IMR-90 (cell line): ENCODE data around the gene CD300H. TPM values are rescaled to one million over a fixed set of nuclear protein-coding genes. Genes with fewer than 3 reads are reported as not detected.

Experiments used
- ATAC-seq: fragments of 200-7000 bp; cut with Tn5 transposase; 2 replicates; pipeline ENCODE4 v1.9.1; 2020; ENCODE audit warnings: low read depth, mild to moderate bottlenecking, moderate library complexity
- BruUV-seq: library from RNA; stranded (reverse); fragments of 400-500 nt; replicated peaks from 2 replicates; lab custom pipeline; 2021; lab: Mats Ljungman, UMichigan
- CTCF ChIA-PET: fragments of 300-600 bp; formaldehyde crosslinking; extraction: SDS; loops from one replicate; lab custom pipeline; 2021; ENCODE audit warnings: antibody characterized with exemption; lab: Yijun Ruan, JAX
- POLR2A ChIA-PET: fragments of 300-600 bp; sonication (Branson Sonifier 250); formaldehyde crosslinking; loops from one replicate; lab custom pipeline; 2022; ENCODE audit warnings: antibody characterized with exemption; ENCODE audit not compliant: unreplicated experiment; lab: Charles Lee
- DNase-seq: peaks from one replicate; pipeline ENCODE4 v3.0.0; 2013
- H2AFZ ChIP-seq: replicated peaks from 2 replicates; pipeline ENCODE3; 2013; ENCODE audit warnings: low read length, mild to moderate bottlenecking; ENCODE audit not compliant: poor library complexity
- H2AK5ac ChIP-seq: 2 replicates; pipeline ENCODE4 v1.6.1; 2013; ENCODE audit warnings: low read depth, low read length, inconsistent platforms
- H2AK9ac ChIP-seq: replicated peaks from 2 replicates; pipeline ENCODE3; 2013; ENCODE audit warnings: mild to moderate bottlenecking, low read depth, low read length, moderate library complexity; ENCODE audit not compliant: poor library complexity
- H2BK120ac ChIP-seq: 2 replicates; pipeline ENCODE4 v1.6.1; 2013; ENCODE audit warnings: low read depth, low read length, inconsistent platforms
- H2BK15ac ChIP-seq: 3 replicates; pipeline ENCODE4 v1.6.1; 2013; ENCODE audit warnings: low read depth, low read length, inconsistent platforms
- H2BK20ac ChIP-seq: 2 replicates; pipeline ENCODE4 v1.6.1; 2013; ENCODE audit warnings: low read depth, mild to moderate bottlenecking, inconsistent platforms, low read length, moderate library complexity
- H2BK5ac ChIP-seq: 2 replicates; pipeline ENCODE4 v1.6.1; 2013; ENCODE audit warnings: mild to moderate bottlenecking, low read depth, low read length, inconsistent platforms; ENCODE audit not compliant: poor library complexity, severe bottlenecking
- H3K14ac ChIP-seq: replicated peaks from 2 replicates; pipeline ENCODE4 v1.6.1; 2013; ENCODE audit warnings: low read depth, low read length, inconsistent platforms
- H3K18ac ChIP-seq: 2 replicates; pipeline ENCODE4 v1.6.1; 2013; ENCODE audit warnings: low read depth, low read length, control low read depth
- H3K23ac ChIP-seq: 2 replicates; pipeline ENCODE4 v1.6.1; 2013; ENCODE audit warnings: low read depth, low read length, inconsistent platforms
- H3K27ac ChIP-seq: 2 replicates; pipeline ENCODE4 v1.5.1; 2013; ENCODE audit warnings: mild to moderate bottlenecking, control low read depth, low read length; ENCODE audit not compliant: insufficient read depth
- H3K27me3 ChIP-seq: 2 replicates; pipeline ENCODE4 v1.6.1; 2013; ENCODE audit warnings: low read length; ENCODE audit not compliant: control insufficient read depth, insufficient read depth
- H3K36me3 ChIP-seq: 2 replicates; pipeline ENCODE4 v1.6.1; 2013; ENCODE audit warnings: low read length, mixed read lengths; ENCODE audit not compliant: control insufficient read depth, insufficient read depth
- H3K4ac ChIP-seq: 2 replicates; pipeline ENCODE4 v1.6.1; 2013; ENCODE audit warnings: low read depth, low read length, inconsistent platforms
- H3K4me1 ChIP-seq: 2 replicates; pipeline ENCODE4 v1.6.1; 2013; ENCODE audit warnings: low read length, mixed read lengths; ENCODE audit not compliant: control insufficient read depth, insufficient read depth
- H3K4me2 ChIP-seq: 2 replicates; pipeline ENCODE4 v1.6.1; 2013; ENCODE audit warnings: low read depth, mild to moderate bottlenecking, control low read depth, low read length, moderate library complexity
- H3K4me3 ChIP-seq: 2 replicates; pipeline ENCODE4 v1.5.1; 2013; ENCODE audit warnings: low read depth, mild to moderate bottlenecking, control low read depth, low read length, moderate library complexity; ENCODE audit not compliant: insufficient read depth
- H3K56ac ChIP-seq: 2 replicates; pipeline ENCODE4 v1.6.1; 2013; ENCODE audit warnings: low read length, inconsistent platforms; ENCODE audit not compliant: insufficient read depth; ENCODE audit errors: extremely low read depth
- H3K79me1 ChIP-seq, 2 experiments: 2 replicates each; pipeline ENCODE4 v1.6.1; 2013; ENCODE audit warnings: low read length in 2 of 2, inconsistent platforms in 1 of 2, low read depth in 1 of 2
- H3K9ac ChIP-seq: 2 replicates; pipeline ENCODE4 v1.6.1; 2013; ENCODE audit warnings: low read depth, low read length, control low read depth
- H3K9me1 ChIP-seq: 2 replicates; pipeline ENCODE4 v1.6.1; 2013; ENCODE audit warnings: low read length, inconsistent platforms; ENCODE audit not compliant: insufficient read depth
- H3K9me3 ChIP-seq: 2 replicates; pipeline ENCODE4 v1.6.1; 2013; ENCODE audit warnings: low read length; ENCODE audit not compliant: control insufficient read depth, insufficient read depth
- H4K20me1 ChIP-seq: 2 replicates; pipeline ENCODE4 v1.6.1; 2013; ENCODE audit warnings: low read length, inconsistent platforms; ENCODE audit not compliant: insufficient read depth
- H4K5ac ChIP-seq: 2 replicates; pipeline ENCODE4 v1.6.1; 2013; ENCODE audit warnings: mild to moderate bottlenecking, low read depth, low read length, control low read depth
- H4K8ac ChIP-seq, 2 experiments: 2 replicates each; pipeline ENCODE4 v1.6.1; 2013; ENCODE audit warnings: low read depth in 2 of 2, low read length in 2 of 2, control low read depth in 1 of 2, inconsistent platforms in 1 of 2
- H4K91ac ChIP-seq: 2 replicates; pipeline ENCODE4 v1.6.1; 2013; ENCODE audit warnings: low read depth, low read length, inconsistent platforms; ENCODE audit not compliant: insufficient read depth
- BHLHE40 ChIP-seq: fragments of 150-350 bp; IDR thresholded peaks from 2 replicates; pipeline ENCODE4 v1.6.1; 2016; ENCODE audit warnings: mild to moderate bottlenecking, low read depth, low read length
- CEBPB ChIP-seq: IDR thresholded peaks from 2 replicates; pipeline ENCODE4 v1.6.1; 2012; ENCODE audit warnings: low read depth, low read length, improper control_type of control experiment
- CHD1 ChIP-seq: IDR thresholded peaks from 2 replicates; pipeline ENCODE4 v1.6.1; 2012; ENCODE audit warnings: low read depth, low read length, improper control_type of control experiment
- FOS ChIP-seq: fragments of 150-350 bp; IDR thresholded peaks from 2 replicates; pipeline ENCODE4 v1.6.1; 2016; ENCODE audit warnings: low read depth, low read length
- MAFK ChIP-seq: IDR thresholded peaks from 2 replicates; pipeline ENCODE4 v1.6.1; 2012; ENCODE audit warnings: low read depth, low read length, improper control_type of control experiment
- MAZ ChIP-seq: IDR thresholded peaks from 2 replicates; pipeline ENCODE4 v1.6.1; 2012; ENCODE audit warnings: low read depth, mild to moderate bottlenecking, low read length, improper control_type of control experiment, moderate library complexity, borderline replicate concordance
- NFE2L2 ChIP-seq: fragments of 150-350 bp; IDR thresholded peaks from 2 replicates; pipeline ENCODE4 v1.6.1; 2016; ENCODE audit warnings: low read depth, mild to moderate bottlenecking, low read length
- RCOR1 ChIP-seq: IDR thresholded peaks from 2 replicates; pipeline ENCODE4 v1.6.1; 2012; ENCODE audit warnings: mild to moderate bottlenecking, low read length, improper control_type of control experiment; ENCODE audit not compliant: insufficient replicate concordance
- RFX5 ChIP-seq: IDR thresholded peaks from 2 replicates; pipeline ENCODE4 v1.8.0; 2012; ENCODE audit warnings: low read depth, mild to moderate bottlenecking, low read length, moderate library complexity
- USF2 ChIP-seq: fragments of 150-350 bp; IDR thresholded peaks from 2 replicates; pipeline ENCODE4 v1.6.1; 2017; ENCODE audit warnings: mild to moderate bottlenecking, antibody characterized with exemption, low read length, low read depth
- WGBS, 2 experiments: methylation state at CpG; one replicate each; pipeline versions ENCODE4 v1.1.5 to v1.1.7; 2013; ENCODE audit warnings: missing lambda C conversion rate in 2 of 2; ENCODE audit not compliant: insufficient read length in 1 of 2; ENCODE audit errors: extremely low coverage in 2 of 2; 5-methylcytosine and 5-hydroxymethylcytosine counted together
- dilution Hi-C: fragments of 300-500 bp; cut with HindIII; formaldehyde crosslinking; loops from one replicate; pipeline ENCODE4 v1.14.3; 2018; ENCODE audit warnings: low sequenced_read_pairs; ENCODE audit not compliant: unreplicated experiment
- in situ Hi-C: fragments of 300-500 bp; cut with MboI; formaldehyde crosslinking; loops from 3 replicates; pipeline ENCODE4 v1.14.3; 2019; ENCODE audit warnings: low sequenced_read_pairs, inconsistent platforms, mixed read lengths
- intact Hi-C: fragments of 100-400 bp; cut with micrococcal nuclease; formaldehyde crosslinking; loops from 2 replicates; pipeline ENCODE4 v1.10.0; 2022
- polyA plus RNA-seq, 3 experiments: library from polyadenylated mRNA; depleted of rRNA; stranded (reverse); fragments of >200 nt; gene quantifications; 2 replicates each; pipeline ENCODE4 v1.2.3, GENCODE V29; 2012; ENCODE audit warnings: low replicate concordance in 1 of 3
- total RNA-seq: library from RNA; depleted of rRNA; stranded (reverse); fragments of >200 nt; gene quantifications from 2 replicates; pipeline ENCODE4 v1.2.3, GENCODE V29; 2012
- TF ChIP-seq, protein P1 (sequence below): fragments of 150-350 bp; IDR thresholded peaks from 2 replicates; pipeline ENCODE4 v1.6.1; 2016; ENCODE audit warnings: low read depth, mild to moderate bottlenecking, low read length, moderate library complexity, borderline replicate concordance

The CD300H gene
- total and polyA plus RNA-seq, 2 of the 4 experiments (the other 2 are of a cell fraction), result not detected

GRCh38 chr17:74595037-74595750 lies 27.9 kb upstream of the CD300H start:
- Histone ChIP-seq H3K4ac (no peak overlapping the region), H3K4me3 (no peak overlapping the region), H2BK5ac (no peak overlapping the region), H3K9me3 (peaks cover 7% of the 10 kb centered on the region), H3K27me3 (no peaks in the 10 kb centered on the region), H2BK20ac (no peak overlapping the region), H3K23ac (no peak overlapping the region), H4K20me1 (no peaks in the 10 kb centered on the region), H3K79me1 (no peaks in the 10 kb centered on the region), H3K27ac (no peak overlapping the region), H3K9me1 (no peaks in the 10 kb centered on the region), H2AK9ac (no peak overlapping the region), H3K9ac (no peak overlapping the region), H2BK120ac (no peak overlapping the region), H3K56ac (no peak overlapping the region), H4K8ac (no peak overlapping the region), H3K4me1 (no peaks in the 10 kb centered on the region), H4K5ac (no peak overlapping the region), H3K18ac (no peak overlapping the region), H2AK5ac (no peak overlapping the region), H3K4me2 (no peak overlapping the region), H3K36me3 (no peaks in the 10 kb centered on the region), H2AFZ (no peak overlapping the region), H2BK15ac (no peak overlapping the region), H4K91ac (no peak overlapping the region), H3K14ac (no peak overlapping the region)
- CTCF ChIA-PET, result no interaction called here
- dilution Hi-C loops (no loop called here), in situ Hi-C loops (no loop called here), intact Hi-C loops (no loop called here)
- DNase-seq, result no peak
- no TSS peak for BruUV-seq
- no peak for ATAC-seq
- POLR2A ChIA-PET, result no interaction called here
- WGBS, 2 experiments, result 40% methylated on average over 1 of the region's 6 CpGs; no CpG with 5 or more reads in 1 of the 2 experiments
- TF ChIP-seq RFX5, result no peak
- no peak for TF ChIP-seq CEBPB
- no peak for TF ChIP-seq MAZ
- TF ChIP-seq USF2, result no peak
- TF ChIP-seq MAFK, result no peak
- no peak for TF ChIP-seq RCOR1
- no peak for TF ChIP-seq FOS
- TF ChIP-seq, protein P1, sequence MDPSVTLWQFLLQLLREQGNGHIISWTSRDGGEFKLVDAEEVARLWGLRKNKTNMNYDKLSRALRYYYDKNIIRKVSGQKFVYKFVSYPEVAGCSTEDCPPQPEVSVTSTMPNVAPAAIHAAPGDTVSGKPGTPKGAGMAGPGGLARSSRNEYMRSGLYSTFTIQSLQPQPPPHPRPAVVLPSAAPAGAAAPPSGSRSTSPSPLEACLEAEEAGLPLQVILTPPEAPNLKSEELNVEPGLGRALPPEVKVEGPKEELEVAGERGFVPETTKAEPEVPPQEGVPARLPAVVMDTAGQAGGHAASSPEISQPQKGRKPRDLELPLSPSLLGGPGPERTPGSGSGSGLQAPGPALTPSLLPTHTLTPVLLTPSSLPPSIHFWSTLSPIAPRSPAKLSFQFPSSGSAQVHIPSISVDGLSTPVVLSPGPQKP, result no peak
- TF ChIP-seq BHLHE40, result no peak
- TF ChIP-seq NFE2L2, result no peak
- TF ChIP-seq CHD1, result no peak
